ENCODE data around the gene UNC5CL. TPM values are rescaled to one million over a fixed set of nuclear protein-coding genes. Genes with fewer than 3 reads are reported as not detected.

Gene UNC5CL
- total and polyA plus RNA-seq, 2 of the 4 experiments (the other 2 are of a cell fraction), result not detected

GRCh38 chr6:41002168-41002567 is 36.9 kb downstream of the UNC5CL start:
- no peak overlapping the region for H3K4me2 ChIP-seq (ENCODE audit: low read depth, low read length)
- no peak overlapping the region for H3K4ac ChIP-seq (ENCODE audit: low read depth, low read length)
- H3K27ac ChIP-seq (ENCODE audit: insufficient read depth, low read length), result no peak overlapping the region
- no peaks in the 10 kb centered on the region for H3K36me3 ChIP-seq (ENCODE audit: control insufficient read depth, insufficient read depth, low read length)
- H3K23ac ChIP-seq (ENCODE audit: low read depth, low read length), result no peak overlapping the region
- no peak overlapping the region for H4K8ac ChIP-seq (ENCODE audit: low read depth in 2 of 2, low read length in 2 of 2)
- DNase-seq (no peak), ATAC-seq (ENCODE audit: low read depth) (no peak)
- in situ Hi-C loops (cut with MboI; ENCODE audit: low sequenced_read_pairs) (no loop called here), dilution Hi-C loops (cut with HindIII; ENCODE audit: low sequenced_read_pairs, unreplicated experiment) (no loop called here), intact Hi-C loops (cut with micrococcal nuclease) (no loop called here)
- no peak overlapping the region for H2BK15ac ChIP-seq (ENCODE audit: low read depth, low read length)
- H2BK5ac ChIP-seq (ENCODE audit: low read depth, low read length, poor library complexity, severe bottlenecking), result no peak overlapping the region
- POLR2A ChIA-PET (ENCODE audit: unreplicated experiment), result no interaction called here
- no peak overlapping the region for H2AK9ac ChIP-seq (replicated peaks; ENCODE audit: low read depth, low read length, poor library complexity)
- no peak overlapping the region for H2BK120ac ChIP-seq (ENCODE audit: low read depth, low read length)
- BruUV-seq (replicated peaks), result no TSS peak
- H3K9me3 ChIP-seq (ENCODE audit: control insufficient read depth, insufficient read depth, low read length), result no peaks in the 10 kb centered on the region
- H3K4me1 ChIP-seq (ENCODE audit: control insufficient read depth, insufficient read depth, low read length), result 0 out of 2 replicates have a peak, but pooled peaks cover 2% of the 10 kb centered on the region
- no peak overlapping the region for H3K18ac ChIP-seq (ENCODE audit: low read depth, low read length)
- no peak overlapping the region for H4K91ac ChIP-seq (ENCODE audit: insufficient read depth, low read depth, low read length)
- no peaks in the 10 kb centered on the region for H4K20me1 ChIP-seq (ENCODE audit: insufficient read depth, low read length)
- no peak overlapping the region for H4K5ac ChIP-seq (ENCODE audit: low read depth, low read length)
- whole genome bisulfite sequencing, 2 experiments (ENCODE audit: extremely low coverage in 2 of 2, insufficient read length in 1 of 2), result 100% methylated on average over 2 of the region's 3 CpGs; no CpG with 5 or more reads in 1 of the 2 experiments
- no peak overlapping the region for H2AFZ ChIP-seq (replicated peaks; ENCODE audit: low read length, poor library complexity)
- H2AK5ac ChIP-seq (ENCODE audit: low read depth, low read length), result no peak overlapping the region
- no peak overlapping the region for H2BK20ac ChIP-seq (ENCODE audit: low read depth, low read length)
- CTCF ChIA-PET, result no interaction called here
- H3K27me3 ChIP-seq (ENCODE audit: control insufficient read depth, insufficient read depth, low read length), result peaks cover 27% of the 10 kb centered on the region
- no peak overlapping the region for H3K56ac ChIP-seq (ENCODE audit: extremely low read depth, insufficient read depth, low read length)
- no peak overlapping the region for H3K14ac ChIP-seq (replicated peaks; ENCODE audit: low read depth, low read length)
- H3K79me1 ChIP-seq (ENCODE audit: low read depth in 1 of 2, low read length in 2 of 2), result no peaks in the 10 kb centered on the region
- no peak overlapping the region for H3K4me3 ChIP-seq (ENCODE audit: insufficient read depth, low read depth, low read length)
- TF ChIP-seq MAFK (IDR thresholded peaks at IDR 0.05; ENCODE audit: low read depth, low read length) (no peak), SMC3 (IDR thresholded peaks at IDR 0.05; ENCODE audit: low read depth, low read length) (no peak), CHD1 (IDR thresholded peaks at IDR 0.05; ENCODE audit: low read depth, low read length) (no peak), MAZ (IDR thresholded peaks at IDR 0.05; ENCODE audit: borderline replicate concordance, low read depth, low read length) (no peak), RFX5 (IDR thresholded peaks at IDR 0.05; ENCODE audit: low read depth, low read length) (no peak), MXI1 (IDR thresholded peaks at IDR 0.05; ENCODE audit: borderline replicate concordance, low read depth, low read length) (no peak), FOS (IDR thresholded peaks at IDR 0.05; ENCODE audit: low read depth, low read length) (no peak), RAD21 (IDR thresholded peaks at IDR 0.05; ENCODE audit: low read length) (no peak), NFE2L2 (IDR thresholded peaks at IDR 0.05; ENCODE audit: low read depth, low read length) (no peak), RCOR1 (IDR thresholded peaks at IDR 0.05; ENCODE audit: insufficient replicate concordance, low read length) (no peak), CEBPB (IDR thresholded peaks at IDR 0.05; ENCODE audit: low read depth, low read length) (no peak), POLR2A (IDR thresholded peaks at IDR 0.05; ENCODE audit: low read depth, low read length) (no peak), ELK1 (IDR thresholded peaks at IDR 0.05; ENCODE audit: borderline replicate concordance, low read depth, low read length) (no peak), USF2 (IDR thresholded peaks at IDR 0.05; ENCODE audit: low read depth, low read length) (no peak), CTCF (conservative IDR thresholded peaks at IDR 0.05; ENCODE audit: low read depth, low read length) (no peak), BHLHE40 (IDR thresholded peaks at IDR 0.05; ENCODE audit: low read depth, low read length) (no peak)
- H3K9me1 ChIP-seq (ENCODE audit: insufficient read depth, low read length), result no peaks in the 10 kb centered on the region
- H3K9ac ChIP-seq (ENCODE audit: low read depth, low read length), result no peak overlapping the region

All from IMR-90 (cell line).